KOPT-K1 (cell line): ENCODE measurements around the gene CFAP54.
"Not testable (repeated sequence)": the region's sequence is repeated elsewhere in the genome, so short reads cannot be mapped to it uniquely, and the experiment has no call there.

Experiments
- H3K27ac ChIP-seq: fragments of 200-600 bp; sonication (generic); 2 replicates; pipeline ENCODE4 v1.5.1; 2016; ENCODE audit warnings: antibody characterized with exemption, mild to moderate bottlenecking, low read depth, low read length; ENCODE audit not compliant: poor library complexity, severe bottlenecking
- H3K36me3 ChIP-seq: fragments of 200-600 bp; sonication (generic); 2 replicates; pipeline ENCODE4 v1.5.1; 2017; ENCODE audit warnings: antibody characterized with exemption, mild to moderate bottlenecking, low read length, moderate library complexity; ENCODE audit not compliant: insufficient read depth
- H3K9me3 ChIP-seq: fragments of 200-600 bp; sonication (generic); 2 replicates; pipeline ENCODE4 v1.5.1; 2017; ENCODE audit warnings: antibody characterized with exemption, low read length, mild to moderate bottlenecking; ENCODE audit not compliant: insufficient read depth, poor library complexity, severe bottlenecking

The CFAP54 gene

GRCh38 chr12:96466939-96467751, 22.2 kb upstream of the CFAP54 start:
- H3K9me3 ChIP-seq, result no peaks in the 10 kb centered on the region
- H3K36me3 ChIP-seq, result no peaks in the 10 kb centered on the region
- H3K27ac ChIP-seq, result no peak overlapping the region

- Histone ChIP-seq H3K9me3 (no peaks in the 10 kb centered on the region), H3K27ac (no peak overlapping the region), H3K36me3 (no peaks in the 10 kb centered on the region)
Observed at GRCh38 chr12:96471368-96472050, 17.9 kb upstream of the CFAP54 start.

- Histone ChIP-seq H3K36me3 (no peaks in the 10 kb centered on the region), H3K27ac (no peak overlapping the region), H3K9me3 (no peaks in the 10 kb centered on the region)
Observed at GRCh38 chr12:96472384-96472783, 17.0 kb upstream of the CFAP54 start.

- no peak overlapping the region for H3K27ac ChIP-seq
Observed at GRCh38 chr12:96473394-96474093, 15.8 kb upstream of the CFAP54 start.

GRCh38 chr12:96474206-96474605, 15.2 kb upstream of the CFAP54 start:
- H3K27ac ChIP-seq, result no peak overlapping the region
- H3K9me3 ChIP-seq, result no peaks in the 10 kb centered on the region
- no peaks in the 10 kb centered on the region for H3K36me3 ChIP-seq

More at GRCh38 chr12:96473394-96474093, 15.8 kb upstream of the CFAP54 start:
- Histone ChIP-seq H3K9me3 (no peaks in the 10 kb centered on the region), H3K36me3 (no peaks in the 10 kb centered on the region)

GRCh38 chr12:96478011-96478410, 11.4 kb upstream of the CFAP54 start:
- no peaks in the 10 kb centered on the region for H3K9me3 ChIP-seq

GRCh38 chr12:96482086-96482485, 7.3 kb upstream of the CFAP54 start:
- no peak overlapping the region for H3K27ac ChIP-seq
- H3K9me3 ChIP-seq, result no peaks in the 10 kb centered on the region
- no peaks in the 10 kb centered on the region for H3K36me3 ChIP-seq

More at GRCh38 chr12:96478011-96478410, 11.4 kb upstream of the CFAP54 start:
- no peaks in the 10 kb centered on the region for H3K36me3 ChIP-seq
- no peak overlapping the region for H3K27ac ChIP-seq

- Histone ChIP-seq H3K36me3 (no peaks in the 10 kb centered on the region), H3K9me3 (no peaks in the 10 kb centered on the region), H3K27ac (no peak overlapping the region)
Observed at GRCh38 chr12:96483116-96483515, 6.3 kb upstream of the CFAP54 start.

- Histone ChIP-seq H3K36me3 (no peaks in the 10 kb centered on the region), H3K9me3 (no peaks in the 10 kb centered on the region), H3K27ac (no peak overlapping the region)
Observed at GRCh38 chr12:96486751-96487613, 2.4 kb upstream of the CFAP54 start.

GRCh38 chr12:96487634-96488033, 1.7 kb upstream of the CFAP54 start:
- H3K27ac ChIP-seq, result no peak overlapping the region
- H3K36me3 ChIP-seq, result no peaks in the 10 kb centered on the region

GRCh38 chr12:96493106-96493505, 3.7 kb downstream of the CFAP54 start:
- Histone ChIP-seq H3K36me3 (no peaks in the 10 kb centered on the region), H3K27ac (no peak overlapping the region), H3K9me3 (no peaks in the 10 kb centered on the region)

More at GRCh38 chr12:96487634-96488033, 1.7 kb upstream of the CFAP54 start:
- H3K9me3 ChIP-seq, result no peaks in the 10 kb centered on the region

GRCh38 chr12:96494154-96494553, 4.8 kb downstream of the CFAP54 start:
- H3K36me3 ChIP-seq, H3K9me3 ChIP-seq, H3K27ac ChIP-seq: not testable (repeated sequence)

- H3K9me3 ChIP-seq, result no peaks in the 10 kb centered on the region
- no peaks in the 10 kb centered on the region for H3K36me3 ChIP-seq
- no peak overlapping the region for H3K27ac ChIP-seq
Observed at GRCh38 chr12:96495155-96495554, 5.8 kb downstream of the CFAP54 start.

- Histone ChIP-seq H3K27ac (no peak overlapping the region), H3K9me3 (no peaks in the 10 kb centered on the region), H3K36me3 (no peaks in the 10 kb centered on the region)
Observed at GRCh38 chr12:96495841-96496545, 6.6 kb downstream of the CFAP54 start.
